Nephron progenitor cell (in vitro differentiated cells): ENCODE data around the gene STOX2.

Source experiments
- DNase-seq: peaks from one replicate; pipeline ENCODE4 v3.0.0; 2021
- H3K27ac Mint-ChIP-seq: 2 replicates; pipeline ENCODE4 v1.8.0; 2021; ENCODE audit warnings: mild to moderate bottlenecking, moderate library complexity, mixed read lengths
- H3K27me3 Mint-ChIP-seq: 2 replicates; pipeline ENCODE4 v1.8.0; 2021; ENCODE audit warnings: mild to moderate bottlenecking, low read depth, mixed read lengths; ENCODE audit not compliant: poor library complexity
- H3K36me3 Mint-ChIP-seq: 2 replicates; pipeline ENCODE4 v1.8.0; 2021; ENCODE audit warnings: low read depth, mixed read lengths
- H3K4me1 Mint-ChIP-seq: 2 replicates; pipeline ENCODE4 v1.8.0; 2021; ENCODE audit warnings: mixed read lengths
- H3K4me3 Mint-ChIP-seq: 2 replicates; pipeline ENCODE4 v1.8.0; 2021; ENCODE audit warnings: mild to moderate bottlenecking, moderate library complexity, mixed read lengths
- H3K9me3 Mint-ChIP-seq: 2 replicates; pipeline ENCODE4 v1.8.0; 2021; ENCODE audit warnings: mild to moderate bottlenecking, moderate library complexity, mixed read lengths
- CTCF ChIP-seq: fragments of 200-600 bp; sonication (generic); IDR thresholded peaks from 2 replicates; pipeline ENCODE4 v1.5.0; 2021; ENCODE audit warnings: antibody characterized with exemption

The STOX2 gene

GRCh38 chr4:184059099-184059498 lies 154.0 kb downstream of the STOX2 start:
- TF ChIP-seq CTCF = no peak
- Mint-ChIP-seq H3K4me1 (peaks cover 16% of the 10 kb centered on the region), H3K27ac (no peak overlapping the region), H3K27me3 (peaks cover 9% of the 10 kb centered on the region), H3K36me3 (peaks cover 7% of the 10 kb centered on the region), H3K9me3 (peaks cover 4% of the 10 kb centered on the region), H3K4me3 (no peak overlapping the region)
- DNase-seq = no peak

GRCh38 chr4:184061582-184061981 lies 156.5 kb downstream of the STOX2 start:
- peaks cover 9% of the 10 kb centered on the region for H3K27me3 Mint-ChIP-seq
- no peak overlapping the region for H3K4me3 Mint-ChIP-seq
- peaks cover 7% of the 10 kb centered on the region for H3K36me3 Mint-ChIP-seq
- H3K27ac Mint-ChIP-seq = no peak overlapping the region
- H3K4me1 Mint-ChIP-seq = peaks cover 23% of the 10 kb centered on the region
- H3K9me3 Mint-ChIP-seq = peaks cover 4% of the 10 kb centered on the region
- DNase-seq = no peak
- no peak for TF ChIP-seq CTCF

- Mint-ChIP-seq H3K9me3 (peaks cover 4% of the 10 kb centered on the region), H3K27ac (no peak overlapping the region), H3K4me1 (peaks cover 34% of the 10 kb centered on the region), H3K4me3 (no peak overlapping the region), H3K27me3 (peaks cover 9% of the 10 kb centered on the region), H3K36me3 (peaks cover 7% of the 10 kb centered on the region)
- DNase-seq = no peak
- no peak for TF ChIP-seq CTCF
Measured at GRCh38 chr4:184062769-184063168, 157.7 kb downstream of the STOX2 start.

- Mint-ChIP-seq H3K27ac (no peak overlapping the region), H3K27me3 (peaks cover 3% of the 10 kb centered on the region), H3K9me3 (peaks cover 4% of the 10 kb centered on the region), H3K4me3 (no peak overlapping the region), H3K4me1 (peaks cover 27% of the 10 kb centered on the region), H3K36me3 (peaks cover 7% of the 10 kb centered on the region)
- no peak for TF ChIP-seq CTCF
- DNase-seq = no peak
Measured at GRCh38 chr4:184064877-184065276, 159.8 kb downstream of the STOX2 start.

GRCh38 chr4:184066584-184067300 lies 161.6 kb downstream of the STOX2 start:
- H3K4me3 Mint-ChIP-seq = no peak overlapping the region
- no peak for DNase-seq
- no peak for TF ChIP-seq CTCF
- H3K9me3 Mint-ChIP-seq = peaks cover under 1% of the 10 kb centered on the region
- peaks cover 25% of the 10 kb centered on the region for H3K4me1 Mint-ChIP-seq
- H3K27me3 Mint-ChIP-seq = peaks cover 7% of the 10 kb centered on the region
- peak overlapping the region; percentile 57 for H3K27ac Mint-ChIP-seq
- peaks cover 1% of the 10 kb centered on the region for H3K36me3 Mint-ChIP-seq

GRCh38 chr4:184067931-184068554 lies 162.9 kb downstream of the STOX2 start:
- Mint-ChIP-seq H3K27me3 (peaks cover 7% of the 10 kb centered on the region), H3K27ac (no peak overlapping the region), H3K4me1 (peaks cover 18% of the 10 kb centered on the region), H3K4me3 (no peak overlapping the region), H3K9me3 (peaks cover 14% of the 10 kb centered on the region), H3K36me3 (peaks cover 7% of the 10 kb centered on the region)
- TF ChIP-seq CTCF = no peak
- DNase-seq = no peak
